G401.6 (cell line): ENCODE measurements around the gene GSTA3.
"Not testable (repeated sequence)": the region's sequence is repeated elsewhere in the genome, so short reads cannot be mapped to it uniquely, and the experiment has no call there.

Source experiments
- FAIRE-seq: peaks from 2 replicates; lab custom pipeline; 2012; peaks lifted over from hg19 to GRCh38; lab: Jason Lieb, UNC

The GSTA3 gene

DNA sequence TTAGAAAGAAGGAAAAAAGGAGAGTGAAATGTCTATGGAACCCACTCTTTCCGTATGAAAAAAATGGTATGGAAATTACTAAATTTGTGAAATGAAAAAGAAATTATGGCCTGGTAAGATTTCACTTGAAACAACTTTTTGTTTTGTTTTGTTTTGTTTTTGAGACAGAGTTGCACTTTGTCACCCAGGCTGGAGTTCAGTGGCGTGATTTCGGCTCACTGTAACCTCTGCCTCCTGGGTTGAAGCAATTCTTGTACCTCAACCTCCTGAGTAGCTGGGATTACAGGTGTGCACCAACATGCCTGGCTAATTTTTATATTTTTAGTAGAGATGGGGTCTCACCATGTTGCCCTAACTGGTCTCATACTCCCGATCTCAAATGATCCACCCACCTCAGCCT, 51.1 kb downstream of the GSTA3 start:
- FAIRE-seq = no peak

DNA sequence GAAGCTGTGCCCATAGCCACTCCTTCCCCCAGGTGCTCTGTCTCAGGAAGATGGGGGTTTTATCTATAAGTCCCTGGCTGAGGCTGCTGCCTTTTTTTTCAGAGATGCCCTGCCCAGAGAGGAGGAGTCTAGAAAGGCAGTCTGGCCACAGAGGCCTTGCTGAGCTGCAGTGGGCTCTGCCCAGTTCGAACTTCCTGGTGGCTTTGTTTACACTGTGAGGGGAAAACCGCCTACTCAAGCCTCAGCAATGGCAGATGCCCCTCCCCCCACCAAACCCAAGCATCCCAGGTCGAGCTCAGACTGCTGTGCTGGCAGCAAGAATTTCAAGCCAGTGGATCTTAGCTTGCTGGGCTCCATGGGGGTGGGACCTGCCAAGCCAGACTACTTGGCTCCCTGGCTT, 53.4 kb downstream of the GSTA3 start:
- not testable (repeated sequence) for FAIRE-seq

DNA sequence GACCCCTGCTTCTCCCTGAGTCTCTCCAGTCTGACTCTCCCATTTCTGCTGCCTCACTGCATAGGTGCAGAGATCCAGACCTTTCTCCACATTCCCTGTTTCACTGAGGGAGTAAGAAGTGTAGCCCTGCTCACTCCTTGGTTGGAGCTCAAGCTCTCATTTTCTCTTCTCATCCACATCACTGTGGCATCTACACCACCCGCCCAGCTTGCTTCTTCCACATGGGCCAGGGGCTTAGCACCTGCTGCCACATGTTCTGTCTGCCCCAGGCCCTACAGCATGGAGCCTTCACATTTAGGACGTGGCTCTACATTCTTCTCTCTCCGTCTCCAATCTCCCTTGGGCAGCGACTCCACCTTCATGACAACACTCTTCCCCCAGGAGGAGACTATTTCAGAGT, 60.4 kb downstream of the GSTA3 start:
- FAIRE-seq = no peak
